Heart right ventricle (tissue), 16 donors: ENCODE data around the gene SLC45A3. TPM values are rescaled to one million over a fixed set of nuclear protein-coding genes. Genes with fewer than 3 reads are reported as not detected.

ENCODE experiments used
- ATAC-seq, 8 donors: fragments of 200-7000 bp; cut with Tn5 transposase; one replicate each; pipeline ENCODE4 v1.9.1; 2020; ENCODE audit warnings: mild to moderate bottlenecking in 8 of 8, moderate library complexity in 8 of 8, moderate number of reproducible peaks in 1 of 8
- DNase-seq, 2 donors: peaks; one replicate each; pipeline ENCODE4 v3.0.0-alpha.2; 2020
- H3K27ac ChIP-seq, 10 donors: fragments of 200-600 bp; sonication (generic) in 2 of 10; one replicate each; pipeline versions ENCODE4 v1.5.0 to v1.8.0; 2020 to 2022; ENCODE audit warnings: mild to moderate bottlenecking in 3 of 10
- H3K27me3 ChIP-seq, 7 donors: fragments of 200-600 bp; one replicate each; pipeline ENCODE4 v1.8.0; 2021 to 2022; ENCODE audit warnings: mild to moderate bottlenecking in 2 of 7
- H3K36me3 ChIP-seq, 9 donors: fragments of 200-600 bp; sonication (generic) in 1 of 9; one replicate each; pipeline versions ENCODE4 v1.5.0 to v1.8.0; 2020 to 2022; ENCODE audit warnings: mild to moderate bottlenecking in 2 of 9
- H3K4me1 ChIP-seq, 9 donors: fragments of 200-600 bp; sonication (generic) in 1 of 9; one replicate each; pipeline versions ENCODE4 v1.5.0 to v1.8.0; 2020 to 2022; ENCODE audit warnings: mild to moderate bottlenecking in 4 of 9
- H3K4me3 ChIP-seq, 10 donors: fragments of 200-600 bp; sonication (generic) in 2 of 10; one replicate each; pipeline versions ENCODE4 v1.5.0 to v1.8.0; 2020 to 2022; ENCODE audit warnings: mild to moderate bottlenecking in 7 of 10, moderate library complexity in 2 of 10
- H3K9me3 ChIP-seq, 11 donors: fragments of 200-600 bp in 10 of 11; sonication (generic) in 2 of 11; one replicate each; pipeline versions ENCODE4 v1.5.0 to v1.8.0; 2013 to 2022; ENCODE audit warnings: mild to moderate bottlenecking in 2 of 11, control low read depth in 1 of 11, moderate library complexity in 1 of 11
- WGBS, 2 donors: extraction: QIAGEN DNeasy Blood & Tissue Kit; methylation state at CpG; one replicate each; pipeline ENCODE4 v1.1.7; 2013; ENCODE audit warnings: inconsistent platforms in 1 of 2; 5-methylcytosine and 5-hydroxymethylcytosine counted together
- intact Hi-C, 10 donors: fragments of 100-400 bp; cut with DNase I; formaldehyde crosslinking; loops; one replicate each; pipeline versions ENCODE4 v1.11.1 to v1.14.2; 2022
- polyA plus RNA-seq, 2 donors: library from polyadenylated mRNA; stranded (reverse); fragments of 200-250 nt; gene quantifications; one replicate each; pipeline ENCODE4 v1.2.3, GENCODE V29; 2013
- total RNA-seq, 10 donors: library from RNA; stranded (reverse); fragmentation: NEBNext Ultra II Directional in 3 of 10; extraction: Animal tissue kit (Norgen Biotek cat#: 25700) in 3 of 10; gene quantifications; one replicate each; pipeline versions ENCODE4 v1.2.1 to v1.2.4, GENCODE V29; 2021 to 2023
- TF ChIP-seq, protein P1 (sequence below), 9 donors: fragments of 200-600 bp; sonication (generic) in 2 of 9; IDR thresholded peaks; one replicate each; pipeline versions ENCODE4 v1.5.0 to v1.8.0; 2021 to 2022; ENCODE audit warnings: antibody characterized with exemption in 9 of 9, mild to moderate bottlenecking in 5 of 9, moderate library complexity in 1 of 9
- donor health status: Arrhythmogenic right ventricular cardiomyopathy.
- donor health status: ischemic (EF 13 %, LVEDD 7.1; RV severe dilation, severe dysfunction).
- donor health status: healthy with polysubstance abuse.
- donor health status: DM: no; HTN: yes; CAD: no.
- donor health status: DM: no; HTN: no; CAD: no.
- donor health status: ischemic (EF 25% LVEDD 6.9; RV normal size, moderate dysfunction).
- donor health status: ischemic (EF 25% LVEDD 5.7; RV mildly dilated, moderate dysfunction).
- donor health status: healthy.
- donor health status: DM: yes; HTN: yes; CAD: no.
- donor health status: Ischemic cardiomyopathy.
- donor health status: ischemic (EF 35%, LVEDD 5.7; RV mildly dilated, moderate dysfunction).
- donor health status: nonischemic (EF 11% LVEDD 7.7; RV severe dilation, severe dysfunction).
- donor health status: DM: yes; HTN: yes; CAD: no.
- donor health status: PGD.
- donor health status: ischemic (EF 29% LVEDD 5.4; RV normal size, mild dysfunction).
- donor health status: nonischemic (EF 23%, LVEDD 6.1; RV moderate dilation, normal function).

The SLC45A3 gene
- total and polyA plus RNA-seq, 12 donors = 1.4 to 7.9 (median 2.2) TPM

- no peak overlapping the region for H3K27ac ChIP-seq
- no peak for DNase-seq
- no peak overlapping the region for H3K4me3 ChIP-seq
- intact Hi-C loops = loop anchor here in 2 of 10 donors (5.0 to 10.0 kb wide), 2 partner anchors 33 to 246 kb away; no protein-coding TSS in a partner anchor
- H3K27me3 ChIP-seq = peaks cover 0 to 3% (median 0%) of the 10 kb centered on the region in 7 donors
- H3K9me3 ChIP-seq = no peaks in the 10 kb centered on the region
- H3K4me1 ChIP-seq = peaks cover 0 to 36% (median 12%) of the 10 kb centered on the region in 9 donors
- no peaks in the 10 kb centered on the region for H3K36me3 ChIP-seq
- TF ChIP-seq, protein P1, sequence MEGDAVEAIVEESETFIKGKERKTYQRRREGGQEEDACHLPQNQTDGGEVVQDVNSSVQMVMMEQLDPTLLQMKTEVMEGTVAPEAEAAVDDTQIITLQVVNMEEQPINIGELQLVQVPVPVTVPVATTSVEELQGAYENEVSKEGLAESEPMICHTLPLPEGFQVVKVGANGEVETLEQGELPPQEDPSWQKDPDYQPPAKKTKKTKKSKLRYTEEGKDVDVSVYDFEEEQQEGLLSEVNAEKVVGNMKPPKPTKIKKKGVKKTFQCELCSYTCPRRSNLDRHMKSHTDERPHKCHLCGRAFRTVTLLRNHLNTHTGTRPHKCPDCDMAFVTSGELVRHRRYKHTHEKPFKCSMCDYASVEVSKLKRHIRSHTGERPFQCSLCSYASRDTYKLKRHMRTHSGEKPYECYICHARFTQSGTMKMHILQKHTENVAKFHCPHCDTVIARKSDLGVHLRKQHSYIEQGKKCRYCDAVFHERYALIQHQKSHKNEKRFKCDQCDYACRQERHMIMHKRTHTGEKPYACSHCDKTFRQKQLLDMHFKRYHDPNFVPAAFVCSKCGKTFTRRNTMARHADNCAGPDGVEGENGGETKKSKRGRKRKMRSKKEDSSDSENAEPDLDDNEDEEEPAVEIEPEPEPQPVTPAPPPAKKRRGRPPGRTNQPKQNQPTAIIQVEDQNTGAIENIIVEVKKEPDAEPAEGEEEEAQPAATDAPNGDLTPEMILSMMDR (IDR thresholded peaks at IDR 0.05) = no peak
- WGBS, 2 donors = 73 to 77% methylated on average over 5 of the region's 5 CpGs
- ATAC-seq = no peak
Observed at GRCh38 chr1:205668951-205669340, 11.4 kb downstream of the SLC45A3 start.

DNA sequence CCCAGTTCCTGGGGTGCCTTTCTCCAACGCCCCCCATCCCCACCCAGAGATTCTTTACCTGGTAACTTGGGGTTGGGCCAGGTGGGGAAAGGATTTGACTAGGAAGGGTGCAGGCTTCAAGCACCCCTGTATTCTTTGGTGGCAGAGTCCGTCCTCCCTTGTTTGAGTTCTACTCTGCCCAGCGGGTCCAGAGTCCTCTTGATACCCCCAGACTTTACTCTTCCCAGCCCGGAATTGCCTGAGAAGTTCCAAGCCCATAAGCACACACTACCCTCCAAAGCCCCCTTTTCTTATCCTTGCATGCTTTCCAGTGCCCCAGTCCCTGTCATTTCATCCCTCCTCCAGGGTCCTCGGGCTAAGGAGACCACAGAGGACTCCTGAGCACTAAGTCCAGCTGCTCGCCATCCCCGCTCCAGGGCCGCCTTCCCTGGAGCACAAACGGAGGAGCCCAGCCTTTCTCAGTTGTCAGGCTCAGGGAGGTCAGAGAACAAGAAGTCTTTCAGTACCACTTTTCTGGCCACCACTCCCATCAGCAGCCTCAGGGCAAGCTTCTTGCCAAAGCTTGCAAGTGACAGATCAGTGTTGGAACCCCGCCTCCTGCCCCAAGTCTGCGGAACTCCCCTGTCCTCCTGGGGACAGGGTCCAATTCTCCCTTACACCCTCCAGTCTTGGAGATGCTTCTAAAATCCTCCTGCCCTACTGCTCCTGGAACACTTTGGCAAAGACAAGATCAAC, 12.2 kb downstream of the SLC45A3 start:
- Histone ChIP-seq H3K4me1 (peaks cover 0 to 38% (median 12%) of the 10 kb centered on the region in 9 donors), H3K36me3 (peaks cover 0 to 4% (median 0%) of the 10 kb centered on the region in 9 donors), H3K27me3 (peaks cover 0 to 3% (median 0%) of the 10 kb centered on the region in 7 donors), H3K9me3 (no peaks in the 10 kb centered on the region), H3K27ac (no peak overlapping the region), H3K4me3 (no peak overlapping the region)
- intact Hi-C loops = loop anchor here in 2 of 10 donors (5.0 to 10.0 kb wide), 2 partner anchors 34 to 247 kb away; no protein-coding TSS in a partner anchor
- TF ChIP-seq, protein P1 (IDR thresholded peaks at IDR 0.05) = no peak
- no peak for ATAC-seq
- DNase-seq = no peak
- WGBS, 2 donors = 85% methylated on average over 11 of the region's 11 CpGs

DNA sequence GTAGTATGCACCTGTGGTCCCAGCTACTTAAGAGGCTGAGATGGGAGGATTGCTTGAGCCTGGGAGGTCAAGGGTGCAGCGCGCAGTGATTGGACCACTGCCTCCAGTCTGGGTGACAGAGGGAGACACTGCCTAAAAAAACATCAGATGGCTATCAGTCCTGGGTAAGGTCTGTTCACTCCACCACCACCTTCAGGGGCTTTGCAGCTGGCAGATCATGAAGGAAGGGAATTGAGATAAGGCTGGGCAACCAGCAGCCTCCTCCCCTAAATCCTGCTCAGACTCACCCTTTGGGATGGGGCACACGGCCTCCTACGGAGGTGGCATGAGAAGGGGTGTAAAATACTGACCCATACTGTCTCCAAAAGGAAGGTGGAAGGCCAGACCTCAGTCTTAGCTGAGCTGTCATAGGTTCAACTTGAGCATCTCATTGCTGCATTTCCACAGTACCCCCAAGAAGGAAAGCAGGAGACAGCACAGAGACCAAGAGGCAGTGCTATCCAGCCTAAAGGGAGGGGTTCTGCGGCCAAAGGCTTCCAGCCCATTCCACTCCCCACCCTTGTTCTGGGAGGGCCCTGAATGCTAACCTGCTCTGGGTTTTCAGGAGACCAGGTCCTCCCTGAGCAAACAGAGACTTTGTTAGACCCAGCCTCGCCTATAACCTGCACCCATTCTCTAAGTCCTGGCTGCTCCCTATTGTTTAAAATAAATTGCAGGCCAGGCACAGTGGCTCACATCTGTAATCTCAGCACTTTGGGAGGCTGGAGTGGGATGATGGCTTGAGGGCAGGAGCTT, 13.7 kb downstream of the SLC45A3 start:
- TF ChIP-seq, protein P1 (IDR thresholded peaks at IDR 0.05) = no peak
- Histone ChIP-seq H3K9me3 (no peaks in the 10 kb centered on the region), H3K4me3 (no peak overlapping the region), H3K27ac (no peak overlapping the region), H3K27me3 (peaks cover 0 to 3% (median 0%) of the 10 kb centered on the region in 7 donors), H3K36me3 (peaks cover 0 to 7% (median 0%) of the 10 kb centered on the region in 9 donors), H3K4me1 (peaks cover 0 to 38% (median 12%) of the 10 kb centered on the region in 9 donors)
- intact Hi-C loops = loop anchor here in 2 of 10 donors (5.0 to 10.0 kb wide), 2 partner anchors 36 to 248 kb away; no protein-coding TSS in a partner anchor
- DNase-seq (no peak), ATAC-seq (no peak)
- WGBS, 2 donors = 92 to 93% methylated on average over 6 of the region's 6 CpGs
